Hematopoietic multipotent progenitor cell treated with erythropoietin and hydrocortisone succinate and interleukin-3 and kit ligand, for 17 days (in vitro differentiated cells): Measurements from ENCODE around the gene RABL3.
"Not testable (repeated sequence)": the region's sequence is repeated elsewhere in the genome, so short reads cannot be mapped to it uniquely, and the experiment has no call there.

ENCODE experiments used
- DNase-seq: peaks from one replicate; pipeline ENCODE4 v3.0.0-alpha.2; 2015; ENCODE audit warnings: low spot score

Gene RABL3, protein sequence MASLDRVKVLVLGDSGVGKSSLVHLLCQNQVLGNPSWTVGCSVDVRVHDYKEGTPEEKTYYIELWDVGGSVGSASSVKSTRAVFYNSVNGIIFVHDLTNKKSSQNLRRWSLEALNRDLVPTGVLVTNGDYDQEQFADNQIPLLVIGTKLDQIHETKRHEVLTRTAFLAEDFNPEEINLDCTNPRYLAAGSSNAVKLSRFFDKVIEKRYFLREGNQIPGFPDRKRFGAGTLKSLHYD

DNA sequence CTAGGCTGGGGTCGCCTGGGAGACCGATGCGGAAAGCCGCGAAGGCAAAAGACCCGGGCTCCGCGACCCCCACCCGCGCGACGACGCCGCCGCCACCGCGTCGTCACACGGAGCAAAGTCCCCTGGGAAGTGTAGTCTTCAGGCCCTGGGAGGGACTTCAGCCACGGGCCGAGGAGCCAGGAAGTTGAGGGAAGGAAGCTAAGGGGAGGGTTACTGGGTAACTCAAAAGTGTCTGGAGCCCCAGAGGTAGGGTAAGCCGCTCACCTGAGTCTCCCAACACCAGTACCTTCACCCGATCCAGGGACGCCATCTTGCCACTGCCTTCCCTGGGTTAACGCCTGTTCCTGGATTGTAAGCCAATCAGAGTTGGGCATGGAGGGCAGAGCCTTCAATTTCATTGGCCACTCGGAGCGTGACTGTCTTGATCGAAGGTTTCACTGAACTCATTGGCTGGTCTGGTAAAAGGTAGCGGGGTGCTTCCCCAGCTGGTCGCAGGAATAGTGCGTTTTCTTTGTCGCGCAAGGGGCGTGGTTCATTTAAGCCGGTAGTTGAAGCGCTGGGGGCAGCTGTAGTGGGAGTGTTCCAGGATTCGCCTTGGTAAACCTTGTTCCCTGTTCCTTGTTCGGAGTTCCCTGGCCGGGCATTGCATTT lies at the start of gene RABL3, which contains the start of gene GTF2E1:
Gene RABL3, minus strand, starts transcription at position 319 of the 651 bp plus-strand sequence. Its CDS starts 9 bp downstream, at position 310.
Gene GTF2E1, plus strand, starts transcription at position 547 of the 651 bp plus-strand sequence. CDS start 7,809 bp downstream, outside the sequence.
- peak; percentile 98 for DNase-seq

DNA sequence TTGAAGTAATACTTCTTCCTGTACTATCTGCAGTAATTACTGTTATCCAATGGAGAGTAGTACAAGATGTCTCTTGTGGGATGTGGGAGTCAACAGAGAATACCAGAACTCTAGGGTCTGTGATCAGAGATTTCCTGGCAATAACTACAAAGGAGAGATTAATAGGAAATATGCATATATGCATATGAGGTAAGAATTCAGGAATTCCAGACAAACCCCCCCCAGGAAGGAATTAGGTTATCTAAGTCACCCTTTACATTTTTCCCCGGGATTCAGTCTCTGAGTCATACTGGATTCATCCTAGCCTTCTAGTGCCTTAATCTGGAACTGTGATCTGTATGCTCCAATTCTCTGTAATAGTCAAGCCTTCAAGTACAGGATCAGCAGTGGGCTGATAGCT lies 49.6 kb upstream of the RABL3 start:
- DNase-seq = no peak

DNA sequence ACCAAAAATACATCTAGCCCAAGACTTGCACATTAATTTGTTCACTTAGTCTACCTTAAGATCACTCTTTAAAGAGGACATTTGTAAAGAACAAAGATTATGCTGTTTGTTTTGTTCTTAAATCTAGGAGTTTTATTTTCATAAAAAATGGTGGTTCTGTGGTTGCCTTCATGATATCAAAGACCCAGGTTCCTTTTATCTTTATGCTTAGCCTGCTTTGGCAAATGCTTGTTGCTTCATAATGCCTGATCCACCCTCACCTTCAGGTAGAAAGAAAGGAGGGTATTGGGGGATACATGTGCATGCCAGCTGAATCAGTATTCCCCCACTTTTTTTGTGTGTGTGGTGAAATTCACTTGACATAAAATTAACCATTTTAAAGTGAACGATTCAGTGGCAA lies 48.7 kb upstream of the RABL3 start:
- no peak for DNase-seq

DNA sequence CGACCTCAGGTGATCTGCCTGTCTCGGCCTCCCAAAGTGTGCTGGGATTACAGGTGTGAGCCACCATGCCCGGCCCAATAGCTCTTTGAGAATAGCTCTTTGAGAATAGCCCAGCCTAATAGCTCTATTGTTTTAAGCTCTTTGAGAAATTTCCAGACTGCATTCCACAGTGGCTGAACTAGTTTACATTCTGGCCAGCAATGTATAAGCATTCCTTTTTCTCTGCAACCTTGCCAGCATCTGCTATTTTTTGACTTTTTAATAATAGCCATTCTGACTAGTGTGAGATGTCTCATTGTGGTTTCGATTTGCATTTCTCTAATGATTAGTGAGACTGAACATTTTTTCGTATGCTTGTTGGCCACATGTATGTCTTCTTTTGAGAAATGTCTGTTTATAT lies 43.5 kb upstream of the RABL3 start:
- not testable (repeated sequence) for DNase-seq

DNA sequence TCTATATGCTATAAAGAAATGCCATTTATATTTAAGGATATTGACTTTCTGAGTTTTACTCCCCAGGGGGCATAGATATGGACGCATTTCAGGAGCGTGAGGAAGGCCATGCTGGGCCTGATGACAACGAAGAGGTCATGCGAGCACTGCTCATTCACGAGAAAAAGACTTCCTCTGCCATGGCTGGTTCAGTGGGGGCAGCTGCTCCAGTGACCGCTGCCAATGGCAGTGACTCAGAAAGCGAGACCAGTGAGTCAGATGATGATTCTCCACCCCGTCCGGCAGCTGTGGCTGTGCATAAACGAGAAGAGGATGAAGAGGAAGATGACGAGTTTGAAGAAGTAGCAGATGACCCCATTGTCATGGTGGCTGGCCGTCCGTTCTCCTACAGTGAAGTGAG lies 38.7 kb upstream of the RABL3 start:
- DNase-seq = no peak

DNA sequence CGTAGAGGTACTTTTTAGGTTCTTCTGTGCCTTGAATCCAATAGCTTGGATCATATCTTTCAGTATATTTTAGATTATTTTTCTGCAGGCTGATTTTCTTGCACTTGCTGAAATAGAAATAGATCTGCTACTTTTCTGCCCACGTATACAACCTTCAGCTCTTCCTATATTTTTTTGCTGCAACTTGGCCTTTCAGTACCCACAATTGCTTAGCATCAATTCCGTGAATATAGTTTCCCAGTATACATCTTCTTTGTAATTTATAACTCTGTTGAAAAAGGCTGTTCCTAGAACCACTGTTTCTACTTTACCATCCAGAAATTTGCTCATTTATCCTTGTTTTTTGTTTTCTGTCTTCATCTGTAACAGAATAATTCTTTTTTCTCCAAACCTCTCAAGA lies 36.5 kb upstream of the RABL3 start:
- no peak for DNase-seq

DNA sequence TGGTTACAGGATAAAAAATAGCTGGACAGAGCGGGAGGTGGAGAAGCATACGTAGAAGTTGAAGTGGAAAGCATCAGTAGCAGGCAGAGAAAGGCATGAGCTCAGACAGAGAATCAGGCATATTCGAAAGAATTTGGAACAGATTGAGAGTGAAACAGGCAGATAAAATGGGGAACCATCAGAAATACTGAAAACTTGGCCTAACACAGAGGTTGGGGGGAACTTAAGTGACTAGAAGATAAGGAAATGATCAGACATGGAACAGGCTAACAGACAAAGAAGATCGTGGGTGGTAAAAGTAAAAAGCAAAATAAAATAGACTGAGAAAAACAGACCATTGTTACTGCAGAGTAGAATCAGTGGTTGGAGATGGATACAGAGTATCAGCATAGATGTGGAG lies 33.1 kb upstream of the RABL3 start:
- no peak for DNase-seq

DNA sequence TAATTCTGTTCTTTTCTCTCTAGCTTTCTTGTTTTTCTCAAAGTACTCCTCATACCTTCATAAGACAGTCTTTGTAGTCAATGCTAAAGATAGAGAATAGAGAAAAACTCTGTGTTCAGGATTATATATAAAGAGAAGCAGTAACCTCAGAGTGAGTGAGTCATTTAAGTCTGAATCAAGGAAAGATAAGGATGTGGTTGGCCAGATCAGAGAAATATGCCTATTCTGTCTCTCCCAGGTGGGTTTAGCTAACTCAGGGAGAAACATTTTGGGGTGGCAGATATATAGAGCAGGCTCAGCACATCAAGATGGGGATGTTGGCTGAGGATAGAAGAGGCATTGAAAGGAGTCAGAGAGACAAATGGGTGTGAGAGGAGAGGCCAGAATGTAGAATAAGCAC lies 31.6 kb upstream of the RABL3 start:
- DNase-seq = no peak

DNA sequence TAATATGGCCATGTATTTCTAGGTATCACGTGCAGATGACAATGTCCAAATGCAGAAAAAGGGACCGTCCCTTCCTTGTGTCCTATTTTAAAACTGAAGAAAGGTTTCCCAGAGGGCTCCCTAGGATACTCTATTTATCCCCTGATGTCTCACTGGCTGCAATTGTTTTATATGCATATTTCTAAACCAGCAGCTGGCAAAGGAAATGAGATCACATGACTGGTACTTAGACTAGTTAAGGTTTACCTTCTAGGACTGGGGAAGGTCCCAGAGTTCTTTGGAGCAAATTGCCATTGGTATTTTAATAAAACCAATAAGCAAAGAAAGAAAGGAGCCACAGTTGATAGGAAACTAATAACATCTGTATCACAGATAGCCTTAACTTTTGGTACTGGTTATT lies 29.8 kb upstream of the RABL3 start:
- no peak for DNase-seq

DNA sequence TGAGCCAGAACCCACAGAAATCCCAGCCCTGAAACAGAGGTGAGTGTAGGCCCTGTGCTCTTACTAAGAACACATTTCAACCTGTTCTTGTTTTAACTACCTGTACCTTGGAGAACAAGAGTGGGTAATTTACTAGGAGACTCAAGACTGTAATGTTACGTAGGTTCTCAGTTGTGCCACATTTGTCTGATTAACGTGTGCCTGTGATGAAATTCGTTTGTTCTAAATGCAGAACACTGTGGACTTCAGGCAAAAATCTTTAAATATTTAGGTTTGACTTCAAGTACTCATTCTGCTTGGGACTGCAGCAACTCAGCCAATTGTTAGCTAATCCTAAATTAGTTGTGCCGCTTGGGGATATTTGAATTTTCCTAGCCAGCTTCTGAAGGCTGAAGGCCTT lies 28.6 kb upstream of the RABL3 start:
- DNase-seq = no peak

DNA sequence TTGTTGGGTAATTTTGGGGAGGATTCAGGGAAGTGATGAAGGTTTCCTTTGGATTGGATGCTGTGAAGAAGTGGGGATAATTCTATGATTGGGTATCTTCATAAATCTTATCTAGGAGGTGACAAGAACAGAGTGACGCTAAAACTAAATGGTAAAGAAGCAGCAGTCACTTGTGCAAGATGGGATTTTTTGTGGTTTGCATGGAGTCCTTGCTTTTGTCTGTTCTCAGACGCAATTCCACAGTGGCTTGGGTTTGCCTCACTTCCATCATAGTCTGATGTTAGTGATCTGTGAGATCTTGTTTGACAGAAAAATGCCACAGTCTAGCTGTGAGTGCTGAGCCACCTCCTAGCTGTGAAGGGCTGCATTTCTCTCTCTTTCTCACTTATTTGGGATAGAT lies 27.1 kb upstream of the RABL3 start:
- no peak for DNase-seq

DNA sequence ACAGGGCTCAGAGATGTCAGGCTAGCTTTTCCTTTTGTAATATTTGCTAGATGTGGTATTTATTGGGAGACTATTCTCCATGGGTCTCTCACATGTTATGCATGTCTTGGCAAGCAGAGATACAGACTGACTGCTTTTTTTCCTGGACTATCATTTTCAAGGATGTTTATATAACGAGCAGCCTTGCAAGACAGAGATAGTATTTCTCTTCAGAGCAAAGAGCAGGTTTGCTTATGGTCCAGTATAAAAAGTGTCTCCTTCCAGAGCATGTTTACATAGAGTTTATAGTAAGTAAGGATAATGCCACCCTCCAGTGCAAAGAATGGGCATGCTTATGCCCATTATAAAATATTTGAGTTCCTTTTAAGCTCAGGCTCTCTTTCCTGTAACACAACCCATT lies 24.8 kb upstream of the RABL3 start:
- no peak for DNase-seq

DNA sequence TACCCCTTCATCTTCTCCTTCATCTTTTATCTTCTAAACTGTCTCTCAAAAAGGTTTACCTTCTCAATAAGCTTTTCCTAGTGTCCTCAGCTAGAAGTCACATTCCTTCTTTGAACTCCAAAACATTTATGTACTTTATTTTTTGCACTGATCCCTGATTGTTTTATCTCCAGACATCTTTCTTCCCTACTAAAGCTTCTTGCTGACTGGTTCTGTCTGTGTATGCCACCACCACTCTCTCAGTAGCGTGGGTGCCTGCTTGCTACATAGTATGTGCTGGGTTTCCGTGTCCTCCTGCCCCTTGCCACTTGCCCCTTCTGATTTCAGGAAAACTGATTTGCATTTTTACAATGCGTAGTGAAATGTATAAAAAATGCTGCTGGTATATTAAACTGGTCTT lies 24.3 kb upstream of the RABL3 start:
- no peak for DNase-seq

DNA sequence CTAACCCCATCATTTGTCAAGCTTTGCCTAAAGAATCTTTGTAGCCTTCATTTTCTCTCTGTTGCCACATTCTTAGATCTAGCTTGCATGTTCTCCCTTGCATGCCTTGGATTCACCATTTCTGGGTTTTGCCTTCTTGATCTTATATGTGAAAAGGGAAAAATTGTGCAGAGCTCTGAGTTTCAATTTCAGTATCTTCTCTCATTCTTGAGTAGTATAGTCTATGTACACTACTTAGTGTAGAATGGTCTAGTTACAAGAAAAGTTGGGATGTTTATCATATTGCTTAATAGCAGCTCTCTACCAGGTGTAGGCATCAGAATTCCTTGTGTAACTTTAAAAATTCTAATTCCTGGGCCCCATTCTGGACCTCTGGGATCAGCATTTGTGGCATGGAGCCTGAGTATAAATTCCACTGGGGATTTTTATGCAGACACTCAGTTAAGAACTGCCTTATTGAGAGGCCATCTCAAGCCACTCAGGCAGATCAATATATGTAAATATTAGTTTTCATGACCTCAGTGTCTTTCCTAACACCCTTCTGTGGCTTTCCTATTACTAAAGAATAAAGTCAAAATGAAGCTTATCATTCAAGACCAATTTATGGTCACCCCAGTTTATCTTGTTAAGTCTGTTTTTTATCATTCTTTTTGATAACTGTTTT lies 23.6 kb upstream of the RABL3 start:
- no peak for DNase-seq

DNA sequence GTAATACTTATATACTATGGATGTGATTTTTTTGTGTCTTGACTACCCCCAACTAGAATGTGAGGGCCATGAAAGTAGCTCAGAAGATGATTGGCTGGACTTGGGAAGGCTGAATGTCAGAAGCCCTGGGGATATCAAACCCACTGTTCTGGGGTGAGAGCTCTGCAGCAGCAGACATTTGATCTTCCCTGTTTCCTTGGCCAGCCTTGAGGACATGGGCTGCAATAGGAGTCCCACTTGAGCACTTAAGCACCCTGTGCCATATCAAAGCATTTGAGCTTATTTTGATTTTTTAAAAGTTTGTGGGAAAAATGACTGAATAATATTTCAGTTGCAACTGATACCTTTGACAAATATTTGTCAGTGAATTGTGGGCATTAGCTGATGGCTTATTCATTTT lies 21.9 kb upstream of the RABL3 start:
- DNase-seq = no peak

DNA sequence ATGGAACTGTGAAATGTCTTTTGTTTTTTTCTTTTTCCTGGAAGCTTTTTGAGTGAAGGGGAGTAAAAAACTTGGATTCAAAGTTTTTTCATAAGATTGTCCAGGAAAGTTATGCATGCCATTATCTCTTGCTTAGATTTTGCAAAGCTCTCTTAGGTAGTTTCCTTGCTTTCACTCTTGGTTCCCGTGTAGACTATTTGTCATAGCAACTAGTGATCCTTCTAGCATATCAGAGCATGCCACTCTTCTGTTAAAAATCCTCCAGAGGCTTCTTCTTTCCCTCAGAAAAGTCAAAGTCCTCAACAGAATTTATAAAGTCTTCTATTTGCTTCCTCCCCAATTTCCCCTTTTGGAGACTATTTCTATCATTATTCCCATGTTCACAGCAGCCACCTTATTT lies 21.3 kb upstream of the RABL3 start:
- DNase-seq = no peak

DNA sequence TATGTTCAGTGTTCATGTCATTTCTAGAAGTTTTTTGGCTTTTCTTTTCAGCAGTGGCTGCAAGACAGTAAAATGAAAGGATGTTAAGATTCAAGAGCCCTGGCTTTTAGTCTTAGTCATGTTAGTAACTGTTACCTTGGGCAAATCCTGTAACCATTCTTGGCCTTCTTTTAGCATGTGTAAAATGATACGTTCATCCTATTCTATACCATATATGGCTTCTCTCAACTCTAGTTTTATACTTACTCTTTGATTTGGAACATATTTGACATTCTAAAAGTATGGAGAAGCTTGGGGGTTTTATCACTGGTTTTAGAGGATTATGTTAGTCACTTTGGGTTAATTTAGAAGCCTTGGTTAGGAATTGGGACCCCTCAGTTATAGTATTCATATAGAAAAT lies 20.3 kb upstream of the RABL3 start:
- no peak for DNase-seq

DNA sequence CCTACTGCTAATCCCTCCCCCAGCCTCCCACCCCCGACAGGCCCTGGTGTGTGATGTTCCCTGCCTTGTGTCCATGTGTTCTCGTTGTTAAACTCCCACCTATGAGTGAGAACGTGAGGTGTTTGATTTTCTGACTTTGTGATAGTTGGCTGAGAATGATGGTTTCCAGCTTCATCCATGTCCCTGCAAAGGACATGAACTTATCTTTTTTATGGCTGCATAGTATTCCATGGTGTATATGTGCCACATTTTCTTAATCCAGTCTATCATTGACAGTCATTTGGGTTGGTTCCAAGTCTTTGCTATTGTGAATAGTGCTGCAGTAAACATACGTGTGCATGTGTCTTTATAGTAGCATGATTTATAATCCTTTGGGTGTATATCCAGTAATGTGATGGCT lies 16.2 kb upstream of the RABL3 start:
- not testable (repeated sequence) for DNase-seq

DNA sequence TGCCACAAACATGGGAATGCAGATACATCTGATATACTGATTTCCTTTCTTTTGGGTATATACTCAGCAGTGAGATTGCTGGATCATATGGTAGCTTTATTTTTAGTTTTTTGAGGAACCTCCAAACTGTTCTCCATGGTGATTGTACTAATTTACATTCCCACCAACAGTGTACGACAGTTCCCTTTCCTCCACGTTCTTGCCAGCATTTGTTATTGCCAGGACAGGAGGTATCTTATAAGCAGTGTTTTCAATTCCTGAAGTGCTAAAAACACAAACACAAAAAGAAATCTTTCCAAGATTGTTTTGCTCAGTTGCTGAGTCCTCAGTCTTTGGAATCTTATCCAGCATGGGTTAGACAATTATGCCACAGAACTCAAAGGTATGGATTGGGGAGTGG lies 13.7 kb upstream of the RABL3 start:
- DNase-seq = no peak

DNA sequence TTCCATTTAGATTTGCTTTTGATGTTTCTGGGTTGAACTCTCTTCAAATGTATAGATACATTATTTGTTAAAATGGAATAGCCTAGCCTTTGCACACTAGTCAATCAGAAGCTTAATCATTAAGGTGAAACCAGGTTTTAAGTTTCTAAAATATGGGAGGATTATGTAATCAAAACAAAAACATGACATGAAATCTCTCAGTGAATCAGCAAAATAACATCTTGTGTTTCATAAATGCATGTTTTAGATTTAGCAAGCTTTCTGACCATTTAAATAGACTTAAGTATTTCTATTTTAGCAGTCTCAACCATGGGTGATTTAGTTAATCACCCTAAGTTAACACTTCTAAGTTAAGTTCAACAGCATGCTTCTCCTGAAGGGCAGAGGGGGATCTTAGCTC lies 11.5 kb upstream of the RABL3 start:
- no peak for DNase-seq

DNA sequence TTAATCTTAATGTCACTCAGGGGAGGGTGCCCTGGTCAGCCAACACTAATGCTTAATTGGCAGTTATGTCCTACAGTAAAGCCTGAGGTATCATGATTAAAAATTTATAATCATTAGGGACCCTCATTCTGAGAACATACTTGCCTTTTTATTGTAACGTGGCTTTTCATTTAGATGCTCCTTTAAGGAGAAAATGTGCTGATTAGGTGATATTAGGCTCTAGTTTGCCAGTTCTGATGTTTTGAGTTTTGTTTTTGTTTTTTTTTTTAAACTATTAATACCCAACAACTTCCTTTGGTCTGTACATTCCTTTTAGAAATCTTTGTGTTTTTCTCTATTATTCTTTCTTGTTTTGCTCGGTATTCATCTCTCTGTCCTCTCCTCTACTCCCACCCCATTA lies 10.5 kb upstream of the RABL3 start:
- DNase-seq = no peak

DNA sequence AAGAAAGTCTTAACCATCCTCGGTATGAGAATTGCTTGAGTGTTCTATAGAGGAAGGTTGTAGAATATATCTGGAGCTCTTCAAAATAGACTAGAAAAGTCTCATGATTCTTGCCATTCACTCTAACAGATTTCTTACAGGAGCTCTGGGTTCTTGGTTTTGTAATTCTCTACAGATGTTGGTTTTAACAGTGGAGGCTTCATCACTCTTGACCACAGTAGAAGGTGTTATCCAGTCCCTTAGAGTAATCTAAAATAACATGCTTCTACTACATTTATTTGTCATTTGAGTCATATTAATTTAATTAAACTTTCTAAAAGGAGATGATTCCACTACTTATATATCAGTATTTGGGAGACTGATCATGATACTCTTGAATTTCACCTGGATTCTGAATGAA lies 9.9 kb upstream of the RABL3 start:
- DNase-seq = no peak

DNA sequence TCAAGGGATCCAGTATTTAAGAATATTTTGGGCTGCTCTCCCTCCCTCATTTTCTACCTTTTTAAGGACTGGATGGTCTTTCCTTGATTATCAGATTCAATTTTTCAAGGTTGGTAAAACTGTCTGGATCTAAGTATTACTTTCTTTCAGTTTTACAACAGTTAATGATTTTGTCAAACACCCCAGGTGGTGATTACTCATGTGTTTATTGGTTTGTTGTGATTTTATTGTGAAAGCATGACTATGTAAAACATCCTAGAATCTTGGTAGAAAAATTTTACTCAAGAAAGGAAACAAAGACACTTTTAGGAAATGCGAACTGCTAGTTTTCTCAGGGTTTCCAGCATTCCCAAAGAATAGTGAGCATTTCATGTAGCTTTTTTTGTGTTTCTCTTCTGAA lies 7.5 kb upstream of the RABL3 start:
- no peak for DNase-seq

DNA sequence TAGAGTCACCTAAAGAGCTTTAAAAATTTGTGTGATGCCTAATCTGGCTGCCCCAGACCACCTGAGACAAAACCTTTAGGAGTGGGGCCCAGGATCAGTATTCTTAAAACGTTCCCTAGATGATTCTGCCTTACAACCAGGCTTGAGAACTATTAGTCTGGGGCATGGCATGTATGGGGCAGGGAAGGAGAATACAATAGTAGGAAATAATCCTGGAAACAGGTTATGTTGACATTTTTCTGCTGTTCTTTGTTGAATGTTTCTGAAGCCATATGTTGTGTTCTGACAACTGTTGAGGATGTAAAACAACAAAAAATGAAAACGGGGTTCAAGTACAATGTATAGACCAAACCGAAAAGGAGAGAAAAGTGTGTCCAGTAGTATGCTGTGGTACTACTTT lies 3.1 kb upstream of the RABL3 start:
- DNase-seq = no peak
